ENCODE data around the gene EDA. TPM values are rescaled to one million over a fixed set of nuclear protein-coding genes. Genes with fewer than 3 reads are reported as not detected.

EDA gene
- total RNA-seq, 1 donor from 2014 or later = not detected

- DNase-seq (ENCODE audit: extremely low spot score, unreplicated experiment) = no peak
- Mint-ChIP-seq H3K4me1 (ENCODE audit: unreplicated experiment) (no peaks in the 10 kb centered on the region), H3K27ac (ENCODE audit: unreplicated experiment) (no peak overlapping the region), H3K27me3 (ENCODE audit: unreplicated experiment) (no peaks in the 10 kb centered on the region), H3K9me3 (ENCODE audit: unreplicated experiment) (peaks cover 41% of the 10 kb centered on the region), H3K36me3 (ENCODE audit: unreplicated experiment) (no peaks in the 10 kb centered on the region), H3K4me3 (ENCODE audit: unreplicated experiment) (no peak overlapping the region)
- TF ChIP-seq CTCF (IDR thresholded peaks at IDR 0.05) = no peak
Observed at GRCh38 chrX:69724307-69724706, 108.4 kb downstream of the EDA start.

- Mint-ChIP-seq H3K4me1 (ENCODE audit: unreplicated experiment) (no peaks in the 10 kb centered on the region), H3K4me3 (ENCODE audit: unreplicated experiment) (no peak overlapping the region), H3K27ac (ENCODE audit: unreplicated experiment) (no peak overlapping the region), H3K36me3 (ENCODE audit: unreplicated experiment) (no peaks in the 10 kb centered on the region), H3K9me3 (ENCODE audit: unreplicated experiment) (peaks cover 49% of the 10 kb centered on the region), H3K27me3 (ENCODE audit: unreplicated experiment) (no peaks in the 10 kb centered on the region)
- DNase-seq (ENCODE audit: extremely low spot score, unreplicated experiment) = no peak
- TF ChIP-seq CTCF (IDR thresholded peaks at IDR 0.05) = no peak
Observed at GRCh38 chrX:69740317-69740716, 124.4 kb downstream of the EDA start.

GRCh38 chrX:69741721-69742120 lies 125.8 kb downstream of the EDA start:
- Mint-ChIP-seq H3K4me1 (ENCODE audit: unreplicated experiment) (no peaks in the 10 kb centered on the region), H3K27me3 (ENCODE audit: unreplicated experiment) (no peaks in the 10 kb centered on the region), H3K27ac (ENCODE audit: unreplicated experiment) (no peak overlapping the region), H3K36me3 (ENCODE audit: unreplicated experiment) (no peaks in the 10 kb centered on the region), H3K4me3 (ENCODE audit: unreplicated experiment) (no peak overlapping the region), H3K9me3 (ENCODE audit: unreplicated experiment) (peaks cover 45% of the 10 kb centered on the region)
- no peak for DNase-seq (ENCODE audit: extremely low spot score, unreplicated experiment)
- TF ChIP-seq CTCF (IDR thresholded peaks at IDR 0.05) = no peak

- no peaks in the 10 kb centered on the region for H3K4me1 Mint-ChIP-seq (ENCODE audit: unreplicated experiment)
- H3K27me3 Mint-ChIP-seq (ENCODE audit: unreplicated experiment) = no peaks in the 10 kb centered on the region
- peaks cover 24% of the 10 kb centered on the region for H3K9me3 Mint-ChIP-seq (ENCODE audit: unreplicated experiment)
- no peak for TF ChIP-seq CTCF (IDR thresholded peaks at IDR 0.05)
- H3K36me3 Mint-ChIP-seq (ENCODE audit: unreplicated experiment) = no peaks in the 10 kb centered on the region
- H3K4me3 Mint-ChIP-seq (ENCODE audit: unreplicated experiment) = no peak overlapping the region
- H3K27ac Mint-ChIP-seq (ENCODE audit: unreplicated experiment) = no peak overlapping the region
- no peak for DNase-seq (ENCODE audit: extremely low spot score, unreplicated experiment)
Observed at GRCh38 chrX:69746051-69746450, 130.1 kb downstream of the EDA start.

- no peak for TF ChIP-seq CTCF (IDR thresholded peaks at IDR 0.05)
- Mint-ChIP-seq H3K9me3 (ENCODE audit: unreplicated experiment) (peaks cover 6% of the 10 kb centered on the region), H3K36me3 (ENCODE audit: unreplicated experiment) (no peaks in the 10 kb centered on the region), H3K27me3 (ENCODE audit: unreplicated experiment) (no peaks in the 10 kb centered on the region), H3K4me3 (ENCODE audit: unreplicated experiment) (no peak overlapping the region), H3K4me1 (ENCODE audit: unreplicated experiment) (no peaks in the 10 kb centered on the region), H3K27ac (ENCODE audit: unreplicated experiment) (no peak overlapping the region)
- no peak for DNase-seq (ENCODE audit: extremely low spot score, unreplicated experiment)
Observed at GRCh38 chrX:69748055-69748454, 132.1 kb downstream of the EDA start.
